Trophoblast cell (in vitro differentiated cells and primary cell): ENCODE results near the gene RIOK2.

ENCODE experiments used
- DNase-seq, 2 donors: peaks; one replicate each; pipeline ENCODE4 v3.0.0-alpha.2; 2016
- H2AFZ ChIP-seq: 2 replicates; pipeline ENCODE4 v1.6.1; 2013; ENCODE audit warnings: low read length, moderate library complexity, mild to moderate bottlenecking; ENCODE audit not compliant: insufficient read depth, poor library complexity
- H2AK5ac ChIP-seq: 2 replicates; pipeline ENCODE4 v1.6.1; 2013; ENCODE audit warnings: mild to moderate bottlenecking, low read length
- H2BK120ac ChIP-seq: 2 replicates; pipeline ENCODE4 v1.6.1; 2013; ENCODE audit warnings: low read length, mild to moderate bottlenecking, moderate library complexity; ENCODE audit not compliant: insufficient read depth, poor library complexity
- H2BK12ac ChIP-seq: 2 replicates; pipeline ENCODE4 v1.6.1; 2013; ENCODE audit warnings: mild to moderate bottlenecking, low read length, moderate library complexity
- H2BK5ac ChIP-seq: 2 replicates; pipeline ENCODE4 v1.6.1; 2013; ENCODE audit warnings: low read length, low read depth, moderate library complexity, mild to moderate bottlenecking; ENCODE audit not compliant: poor library complexity
- H3K14ac ChIP-seq: 2 replicates; pipeline ENCODE4 v1.6.1; 2013; ENCODE audit warnings: mild to moderate bottlenecking, low read length
- H3K18ac ChIP-seq: 2 replicates; pipeline ENCODE4 v1.6.1; 2013; ENCODE audit warnings: mild to moderate bottlenecking, low read length
- H3K23ac ChIP-seq: 2 replicates; pipeline ENCODE4 v1.6.1; 2013; ENCODE audit warnings: low read length
- H3K27ac ChIP-seq: 2 replicates; pipeline ENCODE4 v1.5.1; 2013; ENCODE audit warnings: low read depth, mild to moderate bottlenecking, inconsistent platforms, low read length, moderate library complexity
- H3K27me3 ChIP-seq: 2 replicates; pipeline ENCODE4 v1.6.1; 2013; ENCODE audit warnings: inconsistent platforms, mild to moderate bottlenecking, low read length, moderate library complexity; ENCODE audit not compliant: insufficient read depth
- H3K36me3 ChIP-seq, 2 experiments: 1 replicate in 1 of 2; 2 replicates in 1 of 2; pipeline ENCODE4 v1.6.1; 2013; ENCODE audit warnings: low read length in 2 of 2, mild to moderate bottlenecking in 2 of 2, moderate library complexity in 1 of 2; ENCODE audit not compliant: insufficient read depth in 2 of 2, control insufficient read depth in 1 of 2
- H3K4ac ChIP-seq: 2 replicates; pipeline ENCODE4 v1.6.1; 2013; ENCODE audit warnings: low read depth, mild to moderate bottlenecking, low read length, moderate library complexity
- H3K4me1 ChIP-seq, 2 experiments: 1 replicate in 1 of 2; 2 replicates in 1 of 2; pipeline ENCODE4 v1.6.1; 2013; ENCODE audit warnings: low read length in 2 of 2, mild to moderate bottlenecking in 2 of 2, moderate library complexity in 1 of 2; ENCODE audit not compliant: insufficient read depth in 2 of 2, control insufficient read depth in 1 of 2
- H3K4me2 ChIP-seq: 2 replicates; pipeline ENCODE4 v1.6.1; 2013; ENCODE audit warnings: inconsistent platforms, mild to moderate bottlenecking, low read length, moderate library complexity
- H3K4me3 ChIP-seq: 2 replicates; pipeline ENCODE4 v1.5.1; 2013; ENCODE audit warnings: mild to moderate bottlenecking, low read depth, low read length, inconsistent platforms
- H3K79me1 ChIP-seq: one replicate; pipeline ENCODE4 v1.6.1; 2013; ENCODE audit warnings: low read length
- H3K79me2 ChIP-seq: 2 replicates; pipeline ENCODE4 v1.6.1; 2013; ENCODE audit warnings: low read length, mild to moderate bottlenecking; ENCODE audit not compliant: control insufficient read depth, insufficient read depth, poor library complexity
- H3K9ac ChIP-seq: 2 replicates; pipeline ENCODE4 v1.6.1; 2013; ENCODE audit warnings: mild to moderate bottlenecking, low read length
- H3K9me3 ChIP-seq: 2 replicates; pipeline ENCODE4 v1.6.1; 2013; ENCODE audit warnings: low read depth, mild to moderate bottlenecking, control low read depth, inconsistent platforms, low read length; ENCODE audit not compliant: insufficient read depth
- H4K12ac ChIP-seq: 2 replicates; pipeline ENCODE4 v1.6.1; 2013; ENCODE audit warnings: low read depth, mild to moderate bottlenecking, low read length, moderate library complexity
- H4K8ac ChIP-seq: 2 replicates; pipeline ENCODE4 v1.6.1; 2013; ENCODE audit warnings: low read depth, mild to moderate bottlenecking, low read length, moderate library complexity
- H4K91ac ChIP-seq: one replicate; pipeline ENCODE4 v1.6.1; 2013; ENCODE audit warnings: low read depth, mild to moderate bottlenecking, low read length, moderate library complexity
- WGBS: extraction: QIAGEN DNeasy Blood & Tissue Kit; methylation state at CpG from one replicate; pipeline ENCODE4 v1.1.7; 2013; ENCODE audit warnings: missing lambda C conversion rate; ENCODE audit not compliant: insufficient read length, insufficient coverage; ENCODE audit errors: extremely low coverage; 5-methylcytosine and 5-hydroxymethylcytosine counted together

RIOK2 gene

GRCh38 chr5:97208714-97209113 is 25.7 kb upstream of the RIOK2 start:
- no peak overlapping the region for H2BK5ac ChIP-seq
- no peak overlapping the region for H3K4me3 ChIP-seq
- H3K14ac ChIP-seq, result no peak overlapping the region
- H3K9me3 ChIP-seq, result peaks cover 2% of the 10 kb centered on the region
- no peak overlapping the region for H2AK5ac ChIP-seq
- no peaks in the 10 kb centered on the region for H3K27me3 ChIP-seq
- H3K36me3 ChIP-seq, result no peaks in the 10 kb centered on the region
- DNase-seq, result no peak
- no peak overlapping the region for H4K91ac ChIP-seq
- peaks cover 4 to 5% of the 10 kb centered on the region in 2 experiments for H3K4me1 ChIP-seq
- WGBS, result no CpG with 5 or more reads among the region's 2 CpGs
- no peaks in the 10 kb centered on the region for H3K79me1 ChIP-seq
- no peak overlapping the region for H2BK12ac ChIP-seq
- no peak overlapping the region for H3K18ac ChIP-seq
- H4K8ac ChIP-seq, result no peak overlapping the region
- H2BK120ac ChIP-seq, result no peak overlapping the region
- no peak overlapping the region for H2AFZ ChIP-seq
- no peak overlapping the region for H3K4me2 ChIP-seq
- H3K27ac ChIP-seq, result no peak overlapping the region
- no peaks in the 10 kb centered on the region for H3K79me2 ChIP-seq
- no peak overlapping the region for H3K23ac ChIP-seq
- no peak overlapping the region for H4K12ac ChIP-seq
- H3K4ac ChIP-seq, result no peak overlapping the region
- no peak overlapping the region for H3K9ac ChIP-seq

- no peaks in the 10 kb centered on the region for H3K36me3 ChIP-seq
- H2BK120ac ChIP-seq, result no peak overlapping the region
- no peak overlapping the region for H3K9ac ChIP-seq
- H2BK5ac ChIP-seq, result no peak overlapping the region
- H2AK5ac ChIP-seq, result no peak overlapping the region
- H4K8ac ChIP-seq, result no peak overlapping the region
- H3K79me1 ChIP-seq, result no peaks in the 10 kb centered on the region
- H2BK12ac ChIP-seq, result no peak overlapping the region
- no peak overlapping the region for H4K91ac ChIP-seq
- no peaks in the 10 kb centered on the region for H3K27me3 ChIP-seq
- no peak overlapping the region for H3K4me2 ChIP-seq
- H3K27ac ChIP-seq, result no peak overlapping the region
- H3K79me2 ChIP-seq, result no peaks in the 10 kb centered on the region
- no peak overlapping the region for H3K18ac ChIP-seq
- no peak for DNase-seq
- no peak overlapping the region for H3K4ac ChIP-seq
- no CpG with 5 or more reads among the region's 6 CpGs for WGBS
- H2AFZ ChIP-seq, result no peak overlapping the region
- H4K12ac ChIP-seq, result no peak overlapping the region
- peaks cover 2% of the 10 kb centered on the region for H3K9me3 ChIP-seq
- no peak overlapping the region for H3K14ac ChIP-seq
- H3K23ac ChIP-seq, result no peak overlapping the region
- H3K4me3 ChIP-seq, result no peak overlapping the region
- H3K4me1 ChIP-seq, result peaks cover 4 to 5% of the 10 kb centered on the region in 2 experiments
Measured at GRCh38 chr5:97208184-97208713, 25.2 kb upstream of the RIOK2 start.

DNA sequence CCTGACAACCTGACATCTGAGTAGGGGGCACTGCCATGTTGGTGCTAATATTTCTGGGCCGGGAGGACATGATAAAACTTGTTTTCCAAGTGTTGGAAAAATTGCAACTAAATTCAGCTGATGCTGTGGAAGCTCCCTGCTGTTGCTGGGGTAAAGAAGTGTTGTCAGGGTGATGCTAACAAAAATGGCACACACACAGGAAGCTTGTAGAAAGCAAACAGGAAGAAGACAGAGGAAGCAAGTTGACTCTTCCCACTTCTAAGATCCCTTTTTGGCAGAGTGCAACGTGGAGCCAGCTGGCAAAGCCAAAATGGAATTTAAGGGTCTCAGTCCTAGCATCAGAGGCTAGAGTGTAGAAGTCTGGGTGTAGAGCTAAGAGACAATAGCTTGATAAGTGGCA is 11.3 kb upstream of the RIOK2 start:
- no peaks in the 10 kb centered on the region for H3K27me3 ChIP-seq

DNA sequence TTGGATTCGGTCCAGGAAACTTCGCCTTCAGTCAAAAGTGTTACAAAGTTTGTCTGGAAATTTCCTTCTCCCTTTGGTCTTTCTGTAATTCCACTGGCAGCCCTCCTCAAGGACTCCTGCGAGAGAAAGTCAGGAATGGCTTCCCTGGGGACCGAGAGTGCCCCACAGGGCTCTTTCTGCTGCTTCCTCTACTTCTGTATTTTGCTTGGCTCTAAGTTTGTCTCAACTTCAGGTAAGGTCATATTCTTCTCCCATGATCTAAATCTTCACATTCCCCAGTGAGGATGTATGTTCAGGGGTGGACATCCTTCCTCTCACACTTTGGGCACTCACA is 10.3 kb upstream of the RIOK2 start:
- Histone ChIP-seq H3K14ac (no peak overlapping the region), H3K4me1 (peaks cover 6 to 12% of the 10 kb centered on the region in 2 experiments), H3K9me3 (no peaks in the 10 kb centered on the region), H3K36me3 (no peaks in the 10 kb centered on the region), H3K27me3 (no peaks in the 10 kb centered on the region), H3K79me1 (no peaks in the 10 kb centered on the region), H2AK5ac (no peak overlapping the region), H4K12ac (no peak overlapping the region), H3K79me2 (no peaks in the 10 kb centered on the region), H3K4me3 (no peak overlapping the region), H4K8ac (no peak overlapping the region), H3K4me2 (peak overlapping the region; percentile 26), H2BK12ac (no peak overlapping the region), H2AFZ (no peak overlapping the region), H2BK5ac (peak overlapping the region; percentile 25), H3K18ac (no peak overlapping the region), H4K91ac (no peak overlapping the region), H3K4ac (no peak overlapping the region), H3K23ac (no peak overlapping the region), H3K9ac (no peak overlapping the region), H3K27ac (peak overlapping the region; percentile 71), H2BK120ac (peak overlapping the region; percentile 19)
- WGBS, result no CpG with 5 or more reads among the region's 4 CpGs
- DNase-seq, result no peak

More for the DNA sequence above, 11.3 kb upstream of the RIOK2 start:
- Histone ChIP-seq H4K91ac (no peak overlapping the region), H3K4me3 (no peak overlapping the region), H3K27ac (no peak overlapping the region), H3K79me2 (no peaks in the 10 kb centered on the region), H4K12ac (no peak overlapping the region), H3K9ac (no peak overlapping the region), H3K4me1 (peaks cover 6 to 12% of the 10 kb centered on the region in 2 experiments), H2BK5ac (no peak overlapping the region), H3K14ac (no peak overlapping the region), H2BK12ac (no peak overlapping the region), H3K79me1 (no peaks in the 10 kb centered on the region), H3K18ac (no peak overlapping the region), H3K36me3 (no peaks in the 10 kb centered on the region), H2AFZ (no peak overlapping the region), H2BK120ac (no peak overlapping the region), H2AK5ac (peak overlapping the region; percentile 14), H3K4ac (no peak overlapping the region), H4K8ac (no peak overlapping the region), H3K9me3 (no peaks in the 10 kb centered on the region), H3K4me2 (no peak overlapping the region), H3K23ac (no peak overlapping the region)
- DNase-seq, result no peak
- WGBS, result no CpG with 5 or more reads among the region's 2 CpGs
